Neural crest cell (in vitro differentiated cells): Measurements from ENCODE around the gene DCC. TPM values are rescaled to one million over a fixed set of nuclear protein-coding genes. Genes with fewer than 3 reads are reported as not detected.

Source experiments
- DNase-seq: peaks from one replicate; pipeline ENCODE4 v3.0.0; 2021; ENCODE audit warnings: low read depth, mixed read lengths, low spot score
- H3K27ac Mint-ChIP-seq: one replicate; pipeline ENCODE4 v1.8.0; 2021; ENCODE audit warnings: mild to moderate bottlenecking, mixed read lengths; ENCODE audit not compliant: unreplicated experiment
- H3K27me3 Mint-ChIP-seq: 2 replicates; pipeline ENCODE4 v1.8.0; 2021; ENCODE audit warnings: low read depth, mild to moderate bottlenecking, mixed read lengths
- H3K36me3 Mint-ChIP-seq: 2 replicates; pipeline ENCODE4 v1.8.0; 2021; ENCODE audit warnings: low read depth, mild to moderate bottlenecking, mixed read lengths
- H3K4me1 Mint-ChIP-seq: 2 replicates; pipeline ENCODE4 v1.8.0; 2021; ENCODE audit warnings: mixed read lengths
- H3K4me3 Mint-ChIP-seq: one replicate; pipeline ENCODE4 v1.8.0; 2021; ENCODE audit warnings: mild to moderate bottlenecking, mixed read lengths
- H3K9me3 Mint-ChIP-seq: 2 replicates; pipeline ENCODE4 v1.8.0; 2021; ENCODE audit warnings: mixed read lengths
- CTCF ChIP-seq: fragments of 200-600 bp; sonication (generic); conservative IDR thresholded peaks from 2 replicates; pipeline ENCODE4 v1.5.0; 2021; ENCODE audit warnings: antibody characterized with exemption, mild to moderate bottlenecking
- total RNA-seq: library from RNA; stranded (reverse); gene quantifications from 2 replicates; pipeline ENCODE4 v1.2.1, GENCODE V29; 2021

The DCC gene
- total RNA-seq, 1 donor from 2014 or later = 10.1 TPM

DNA sequence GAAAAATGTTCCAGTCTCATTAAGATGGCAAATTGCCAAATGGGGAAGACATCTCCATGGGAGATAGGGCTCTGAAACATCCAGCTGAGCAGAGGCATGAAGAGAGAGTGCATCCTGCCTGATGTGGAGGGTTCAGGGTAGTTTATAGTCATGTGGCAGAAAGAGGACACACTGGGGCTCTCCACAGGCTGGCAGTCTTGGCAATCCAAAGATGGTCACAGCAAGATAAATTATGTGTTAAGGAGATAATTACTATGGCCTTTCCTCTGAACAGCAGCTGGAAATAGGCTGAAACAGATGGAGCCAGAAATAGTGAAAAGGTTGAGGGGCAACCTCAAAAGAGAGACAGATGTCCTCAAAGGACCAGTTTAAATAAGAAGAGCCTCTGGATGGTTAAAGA, 97.2 kb downstream of the DCC start:
- H3K9me3 Mint-ChIP-seq = no peaks in the 10 kb centered on the region
- DNase-seq = no peak
- no peaks in the 10 kb centered on the region for H3K4me1 Mint-ChIP-seq
- H3K27ac Mint-ChIP-seq = no peak overlapping the region
- no peaks in the 10 kb centered on the region for H3K36me3 Mint-ChIP-seq
- H3K4me3 Mint-ChIP-seq = no peak overlapping the region
- H3K27me3 Mint-ChIP-seq = no peaks in the 10 kb centered on the region
- no peak for TF ChIP-seq CTCF

DNA sequence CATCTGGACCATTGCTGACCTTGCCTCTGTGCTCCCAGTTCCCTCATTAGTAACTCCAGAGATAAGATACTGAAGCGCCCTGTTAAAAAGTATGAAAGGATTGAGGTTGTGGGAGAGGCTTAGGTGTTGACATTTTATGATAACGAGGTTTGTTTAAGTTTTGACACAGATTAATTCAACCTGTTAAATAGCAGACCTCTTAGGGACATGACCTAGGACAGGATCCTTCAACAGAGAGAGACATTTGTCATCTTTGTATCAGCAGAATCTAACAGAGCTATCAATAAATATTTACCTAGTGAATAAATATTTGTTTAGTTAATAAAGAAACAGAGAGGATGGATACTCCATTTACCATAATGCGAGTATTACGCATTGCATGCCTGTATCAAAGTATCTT, 99.5 kb downstream of the DCC start:
- peaks cover 3% of the 10 kb centered on the region for H3K4me1 Mint-ChIP-seq

GRCh38 chr18:52441794-52442193, 101.8 kb downstream of the DCC start:
- H3K9me3 Mint-ChIP-seq = no peaks in the 10 kb centered on the region
- H3K27ac Mint-ChIP-seq = no peak overlapping the region
- no peak overlapping the region for H3K4me3 Mint-ChIP-seq
- TF ChIP-seq CTCF = no peak
- no peak for DNase-seq
- no peaks in the 10 kb centered on the region for H3K36me3 Mint-ChIP-seq
- H3K27me3 Mint-ChIP-seq = no peaks in the 10 kb centered on the region
- peaks cover 3% of the 10 kb centered on the region for H3K4me1 Mint-ChIP-seq

More for the DNA sequence above, 99.5 kb downstream of the DCC start:
- H3K27me3 Mint-ChIP-seq = no peaks in the 10 kb centered on the region
- no peak overlapping the region for H3K4me3 Mint-ChIP-seq
- H3K36me3 Mint-ChIP-seq = no peaks in the 10 kb centered on the region
- DNase-seq = no peak
- no peaks in the 10 kb centered on the region for H3K9me3 Mint-ChIP-seq
- no peak overlapping the region for H3K27ac Mint-ChIP-seq
- no peak for TF ChIP-seq CTCF

DNA sequence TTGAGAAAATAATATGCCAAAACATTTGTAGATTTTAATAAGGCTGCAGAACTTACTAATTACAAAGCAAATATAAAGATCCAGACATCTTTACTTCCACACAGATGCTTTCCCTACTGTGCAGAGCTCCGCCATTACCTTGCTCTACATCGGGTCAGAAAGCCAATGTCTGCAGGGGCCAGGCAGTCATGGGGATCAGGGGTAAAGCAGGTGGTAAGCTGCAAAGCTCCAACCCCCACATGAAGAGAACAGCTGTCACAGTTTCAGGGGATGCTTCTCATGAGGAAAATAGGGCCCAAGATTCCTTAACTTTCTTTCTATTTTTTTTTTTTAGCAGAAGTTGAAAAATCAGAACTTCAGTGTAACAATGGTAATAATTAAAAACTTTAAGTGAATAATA, 102.7 kb downstream of the DCC start:
- TF ChIP-seq CTCF = no peak
- Mint-ChIP-seq H3K27me3 (no peaks in the 10 kb centered on the region), H3K4me1 (peaks cover 3% of the 10 kb centered on the region), H3K9me3 (no peaks in the 10 kb centered on the region), H3K27ac (no peak overlapping the region), H3K4me3 (no peak overlapping the region), H3K36me3 (no peaks in the 10 kb centered on the region)
- DNase-seq = no peak

GRCh38 chr18:52451256-52451655, 111.3 kb downstream of the DCC start:
- H3K27me3 Mint-ChIP-seq = no peaks in the 10 kb centered on the region
- no peak for DNase-seq
- no peak overlapping the region for H3K27ac Mint-ChIP-seq
- no peaks in the 10 kb centered on the region for H3K36me3 Mint-ChIP-seq
- peaks cover 5% of the 10 kb centered on the region for H3K9me3 Mint-ChIP-seq
- H3K4me3 Mint-ChIP-seq = no peak overlapping the region
- H3K4me1 Mint-ChIP-seq = peaks cover 11% of the 10 kb centered on the region
- no peak for TF ChIP-seq CTCF

DNA sequence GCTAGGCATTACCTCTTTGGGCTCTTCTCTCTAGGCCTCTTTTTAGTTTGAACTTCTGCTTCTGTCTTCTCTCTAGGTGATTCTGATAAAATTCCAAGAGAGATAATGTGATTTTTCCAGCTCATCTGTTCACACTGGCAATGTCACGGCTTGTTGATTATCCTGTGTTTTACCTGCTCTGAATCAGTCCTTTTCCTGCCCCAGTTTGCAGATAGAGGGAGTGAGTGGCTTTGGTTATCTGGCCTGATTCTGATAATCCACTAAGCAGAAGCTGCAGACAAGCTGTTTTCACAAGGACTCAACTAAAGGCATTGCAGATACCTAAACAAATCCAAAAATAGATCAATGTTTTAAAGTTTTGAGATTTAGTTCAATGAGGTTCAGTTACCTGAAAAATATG, 111.9 kb downstream of the DCC start:
- TF ChIP-seq CTCF = no peak
- H3K9me3 Mint-ChIP-seq = peaks cover 5% of the 10 kb centered on the region
- H3K36me3 Mint-ChIP-seq = no peaks in the 10 kb centered on the region
- H3K27ac Mint-ChIP-seq = no peak overlapping the region
- no peaks in the 10 kb centered on the region for H3K27me3 Mint-ChIP-seq
- no peak overlapping the region for H3K4me3 Mint-ChIP-seq
- no peak for DNase-seq
- peaks cover 11% of the 10 kb centered on the region for H3K4me1 Mint-ChIP-seq
